Ovary (tissue), 3 donors: ENCODE measurements around the gene AFF4.

ENCODE experiments used
- CTCF ChIP-seq, 3 donors: fragments of 450-650 bp in 2 of 3; fragments of 200-600 bp in 1 of 3; IDR thresholded peaks; one replicate each; pipeline versions ENCODE4 v1.5.1 to v1.8.0; 2016 to 2022; ENCODE audit warnings: antibody characterized with exemption in 3 of 3, mild to moderate bottlenecking in 1 of 3
- POLR2A ChIP-seq: fragments of 450-650 bp; IDR thresholded peaks from one replicate; pipeline ENCODE4 v1.6.1; 2017; ENCODE audit warnings: antibody characterized with exemption, mild to moderate bottlenecking, moderate library complexity
- donor health status: DM: no; HTN: no; CAD: no.

DNA sequence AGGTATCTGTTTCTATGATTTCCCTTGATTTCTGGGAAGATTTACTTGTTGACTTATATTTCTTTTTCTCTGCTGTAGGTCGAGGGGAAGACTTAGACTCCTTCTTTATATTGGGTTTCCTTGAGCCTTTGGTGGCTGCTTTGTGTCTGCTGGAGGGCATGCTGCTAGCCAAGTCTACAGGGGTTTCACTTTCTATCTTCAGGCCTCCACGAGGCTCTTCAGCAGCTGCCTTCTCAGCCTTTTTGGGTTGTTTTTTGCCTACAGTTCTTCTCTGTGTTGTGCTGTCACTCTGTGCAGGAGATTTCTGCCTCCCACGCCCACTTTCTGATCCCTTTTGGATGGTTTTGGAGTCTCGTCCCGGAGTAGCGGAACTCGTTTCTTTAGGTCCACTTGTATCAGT is 66.7 kb downstream of the AFF4 start:
- no peak for TF ChIP-seq CTCF (IDR thresholded peaks at IDR 0.05)
- TF ChIP-seq POLR2A, result no peak
